Middle frontal gyrus (tissue), 1 donor: ENCODE data around the gene WDR93.
A peak's percentile ranks its signal among the peaks of the same experiment; 100 is the strongest.
"Not testable (repeated sequence)": the region's sequence is repeated elsewhere in the genome, so short reads cannot be mapped to it uniquely, and the experiment has no call there.

ENCODE experiments used
- DNase-seq: peaks from one replicate; pipeline ENCODE4 v3.0.0-alpha.2; 2015; ENCODE audit warnings: low spot score; ENCODE audit errors: extremely low spot score

The WDR93 gene

GRCh38 chr15:89681146-89681545 is 9.5 kb upstream of the WDR93 start:
- DNase-seq: no peak

- no peak for DNase-seq
These were observed 4.6 kb upstream of the WDR93 start for GRCh38 chr15:89685995-89686394.

- DNase-seq: no peak
These were observed 4.1 kb upstream of the WDR93 start for GRCh38 chr15:89686522-89686921.

GRCh38 chr15:89689930-89690275 is 708 bp upstream of the WDR93 start:
- DNase-seq: not testable (repeated sequence)

- DNase-seq: no peak
These were observed 2.5 kb downstream of the WDR93 start for GRCh38 chr15:89693091-89693490.

GRCh38 chr15:89693696-89694095 is 3.1 kb downstream of the WDR93 start:
- DNase-seq: no peak

- no peak for DNase-seq
These were observed 4.6 kb downstream of the WDR93 start for GRCh38 chr15:89695198-89695597.

- no peak for DNase-seq
These were observed 13.8 kb downstream of the WDR93 start for GRCh38 chr15:89704411-89704810.

GRCh38 chr15:89707577-89707976 is 17.0 kb downstream of the WDR93 start:
- DNase-seq: no peak

- DNase-seq: no peak
These were observed 24.2 kb downstream of the WDR93 start for GRCh38 chr15:89714775-89715174.

GRCh38 chr15:89723031-89723430 is 32.4 kb downstream of the WDR93 start:
- DNase-seq: no peak

GRCh38 chr15:89724621-89725020 is 34.0 kb downstream of the WDR93 start:
- no peak for DNase-seq

GRCh38 chr15:89725064-89725463 is 34.5 kb downstream of the WDR93 start:
- DNase-seq: no peak

- no peak for DNase-seq
These were observed 37.6 kb downstream of the WDR93 start for GRCh38 chr15:89728254-89728653.

GRCh38 chr15:89731275-89731674 is 40.7 kb downstream of the WDR93 start:
- no peak for DNase-seq

GRCh38 chr15:89732451-89733172 is 42.0 kb downstream of the WDR93 start:
- DNase-seq: no peak

- no peak for DNase-seq
These were observed 45.2 kb downstream of the WDR93 start for GRCh38 chr15:89735773-89736172.

GRCh38 chr15:89740137-89740536 is 49.5 kb downstream of the WDR93 start:
- peak; percentile 47 for DNase-seq

- DNase-seq: no peak
These were observed 52.4 kb downstream of the WDR93 start for GRCh38 chr15:89743011-89743410.

- no peak for DNase-seq
These were observed 53.0 kb downstream of the WDR93 start for GRCh38 chr15:89743594-89743993.

GRCh38 chr15:89745131-89745530 is 54.5 kb downstream of the WDR93 start:
- no peak for DNase-seq

GRCh38 chr15:89745768-89746167 is 55.2 kb downstream of the WDR93 start:
- no peak for DNase-seq

GRCh38 chr15:89746386-89746780 is 55.8 kb downstream of the WDR93 start:
- no peak for DNase-seq
